Measurements from ENCODE around the gene SYNPO.

SYNPO gene

DNA sequence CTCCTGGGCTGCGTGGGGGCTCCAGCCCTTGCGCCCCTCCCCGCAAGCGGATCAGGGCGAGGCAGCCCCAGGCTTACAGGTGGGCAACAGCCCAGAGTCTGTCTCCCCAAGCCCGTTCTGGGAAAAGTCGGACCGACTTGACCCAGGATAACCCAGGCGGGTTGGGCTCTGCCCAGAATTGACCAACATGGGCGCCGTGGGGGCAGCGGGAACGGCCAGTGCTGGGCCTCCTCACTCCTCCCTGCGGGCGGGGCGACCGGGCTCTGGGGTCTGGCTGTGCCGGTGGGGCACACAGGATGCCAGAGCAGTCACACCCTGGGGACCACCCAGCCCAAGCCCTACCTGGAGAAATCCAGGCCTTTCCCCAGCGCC lies 15.3 kb upstream of the SYNPO start:
- no peak for DNase-seq (ENCODE audit: low read depth)

DNA sequence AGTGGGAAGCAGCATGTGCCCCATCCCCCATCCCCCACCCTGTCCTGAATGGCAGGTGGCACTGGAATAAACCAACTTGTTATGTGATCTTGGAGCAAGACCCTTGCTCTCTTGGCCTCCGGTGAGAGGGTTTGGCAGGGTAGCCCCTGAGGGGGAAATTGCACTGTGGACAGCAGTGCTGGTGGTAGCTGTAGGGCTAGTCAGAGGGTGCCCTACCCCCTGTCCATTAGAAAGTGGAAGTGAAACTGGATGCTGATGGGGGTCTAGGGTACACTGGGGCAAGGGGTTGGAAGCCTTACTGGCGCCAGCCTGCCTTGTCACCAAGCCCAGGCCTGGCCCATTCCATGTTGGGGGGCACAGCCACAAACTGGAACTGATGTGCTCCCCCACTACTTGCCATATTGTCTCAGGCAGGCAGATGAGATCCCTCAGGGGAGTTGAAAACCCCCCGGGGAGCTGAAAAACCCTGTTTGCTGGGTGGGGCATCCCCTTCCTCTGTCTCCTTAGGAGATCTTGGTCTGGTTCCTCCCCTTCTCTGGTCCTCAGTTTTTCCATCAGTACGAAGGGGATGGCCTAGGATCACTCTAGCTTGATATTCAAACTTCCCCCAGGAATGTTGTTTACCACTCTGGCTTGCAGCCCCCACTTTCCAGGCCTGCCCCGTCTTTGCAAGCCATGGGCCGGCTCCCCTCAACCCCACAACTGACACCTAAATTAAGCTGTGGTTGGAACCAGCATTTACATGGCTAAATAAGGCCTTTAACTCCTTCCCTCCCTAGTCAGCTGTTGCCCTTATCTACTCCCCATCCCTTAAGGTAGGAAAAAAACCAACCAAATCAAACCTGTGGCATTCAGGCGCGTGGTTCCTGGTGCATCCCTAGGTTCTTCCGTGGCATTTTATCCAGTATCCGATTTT lies 14.4 kb upstream of the SYNPO start:
- DNase-seq (ENCODE audit: low read depth), result no peak

DNA sequence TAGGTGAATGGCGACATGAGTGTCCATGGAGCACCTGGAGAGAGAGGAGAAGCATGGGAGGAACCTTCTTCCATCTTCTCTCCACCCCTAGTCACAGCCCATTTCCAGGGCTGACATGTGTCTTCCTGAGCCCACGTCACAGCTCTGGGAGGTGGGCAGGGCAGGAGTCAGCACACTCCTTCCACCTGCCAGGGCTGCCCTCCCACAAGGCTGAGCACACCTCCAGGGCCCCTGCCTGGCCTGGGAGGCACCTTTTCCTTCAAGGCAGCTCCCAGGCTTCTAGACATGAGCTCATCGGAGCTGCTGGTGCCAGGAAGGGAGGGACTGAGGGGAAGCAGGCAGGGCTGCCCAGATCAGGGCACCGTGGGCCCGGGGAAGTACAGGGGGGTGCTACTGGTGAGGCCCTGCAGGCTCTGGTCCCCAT lies 13.6 kb upstream of the SYNPO start:
- DNase-seq (ENCODE audit: low read depth), result no peak

DNA sequence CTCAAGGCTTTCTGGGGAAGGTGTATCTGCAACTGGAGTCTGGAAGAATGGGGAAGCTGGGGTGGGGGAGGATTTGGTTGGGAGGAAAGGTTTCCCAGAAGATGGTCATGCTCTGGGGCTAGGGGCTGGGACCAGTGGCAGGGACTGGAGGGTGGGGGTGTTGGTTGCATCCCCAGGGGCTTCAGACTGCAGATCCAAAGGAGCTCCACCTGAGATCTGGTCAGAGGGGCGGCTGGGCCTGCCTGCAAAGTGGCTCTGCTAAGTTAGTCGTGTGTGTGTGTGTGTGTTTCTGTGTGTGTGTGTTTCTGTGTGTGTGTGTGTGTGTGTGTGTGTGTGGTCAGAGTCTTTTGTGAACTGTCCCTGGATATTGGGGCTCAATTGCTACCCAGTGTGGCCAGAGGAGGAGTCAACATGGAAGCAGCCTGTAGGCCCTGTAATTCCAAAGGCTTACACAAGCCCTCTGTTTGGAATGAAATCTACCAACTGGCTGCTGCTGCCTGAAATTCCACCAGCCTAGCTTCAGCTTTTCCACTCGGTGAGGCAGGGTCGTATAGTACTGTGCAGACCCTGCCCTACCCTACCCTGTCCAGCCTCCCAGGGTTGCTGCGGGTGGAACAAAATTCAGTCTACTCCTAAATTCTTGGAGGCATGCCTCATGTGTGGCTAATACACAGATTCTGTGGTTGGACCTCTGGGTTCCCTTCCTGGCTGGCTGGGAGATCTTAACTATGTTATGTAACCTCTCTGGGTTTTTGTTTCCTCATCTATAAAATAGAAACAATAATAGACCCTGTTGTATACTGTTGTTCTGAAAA lies 12.5 kb upstream of the SYNPO start:
- DNase-seq (ENCODE audit: low read depth), result no peak

DNA sequence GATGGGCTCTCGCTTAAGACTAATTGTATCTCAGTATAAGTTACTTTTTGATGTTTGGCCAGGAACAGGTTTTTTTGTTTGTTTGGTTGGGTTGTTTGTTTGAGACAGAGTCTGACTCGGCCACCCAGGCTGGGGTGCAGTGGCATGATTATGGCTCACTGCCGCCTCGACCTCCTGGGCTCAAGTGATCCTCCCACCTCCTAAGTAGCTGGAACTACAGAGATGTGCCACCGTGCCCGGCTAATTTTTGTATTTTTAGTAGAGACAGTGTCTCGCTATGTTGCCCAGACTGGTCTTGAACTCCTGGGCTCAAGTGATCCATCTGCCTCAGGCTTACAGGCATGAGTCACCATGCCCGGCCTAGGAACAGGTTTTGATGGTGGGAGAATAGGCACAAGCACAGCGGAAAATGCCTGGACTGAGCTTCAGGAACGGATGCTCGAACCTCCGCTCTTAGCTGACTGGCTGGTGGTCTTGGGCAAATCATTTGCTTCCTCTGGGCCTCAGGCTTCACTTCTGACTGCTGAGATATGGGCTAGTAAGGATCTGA lies 11.4 kb upstream of the SYNPO start:
- DNase-seq (ENCODE audit: low read depth), result no peak

DNA sequence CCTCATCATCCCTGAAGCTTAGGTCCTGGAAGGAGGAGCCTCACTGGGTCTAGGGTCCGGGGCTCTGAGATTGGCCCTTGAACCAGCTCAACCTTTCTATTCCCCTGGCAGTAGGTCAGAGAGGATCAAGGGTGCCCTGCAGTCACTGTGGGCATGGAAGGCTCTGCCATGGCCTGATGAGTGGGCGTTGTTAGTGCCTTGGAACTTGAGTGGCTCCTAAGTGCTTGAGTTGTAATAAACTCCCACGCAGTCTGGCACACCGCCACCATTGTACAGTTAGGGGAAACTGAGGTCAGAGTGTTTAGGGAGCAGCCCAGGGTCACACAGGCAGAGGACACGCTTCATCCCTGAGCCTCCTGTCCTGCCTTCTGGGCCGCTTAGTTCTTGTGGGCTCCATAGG lies 10.4 kb upstream of the SYNPO start:
- no peak for DNase-seq (ENCODE audit: low read depth)

DNA sequence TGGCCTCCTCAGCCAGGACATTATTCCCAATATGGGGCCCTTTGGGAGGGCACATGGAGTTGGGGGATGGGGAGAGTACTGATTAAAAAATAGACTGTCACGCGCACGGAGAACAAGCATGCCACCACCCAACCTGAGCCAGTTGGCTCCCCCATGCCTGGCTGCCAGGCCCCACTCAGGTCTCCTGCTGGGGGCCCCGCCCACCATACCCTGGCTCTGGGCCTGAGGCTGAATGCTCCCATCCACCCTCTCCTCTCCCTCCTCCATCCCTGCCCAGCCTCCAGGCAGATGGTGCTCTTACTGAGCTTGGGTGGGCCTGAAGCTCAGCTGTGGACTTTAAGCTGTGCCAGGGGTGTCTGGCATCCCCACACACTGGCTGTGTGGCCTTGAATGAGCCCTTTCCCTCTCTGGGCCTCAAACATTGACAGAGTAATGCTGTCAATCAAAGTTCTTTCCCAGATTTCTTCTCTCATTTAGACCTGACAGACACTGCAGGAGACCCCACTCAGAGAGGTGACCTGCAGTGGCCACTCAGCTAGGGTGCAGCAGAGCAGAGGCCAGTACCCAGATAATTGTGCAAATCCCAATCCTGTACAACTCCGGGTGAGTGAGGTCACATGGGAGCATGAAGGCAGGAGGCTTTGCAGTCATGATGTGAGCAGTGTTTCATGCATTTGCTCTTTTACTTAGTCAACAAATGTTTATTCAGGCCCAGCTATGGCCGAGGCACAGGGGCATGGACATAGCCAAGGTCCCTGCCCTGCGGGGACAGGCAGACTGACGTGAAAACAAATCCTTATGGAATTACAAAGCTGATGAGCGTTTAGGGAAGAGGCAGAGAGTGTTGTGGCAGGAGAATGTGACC lies 9.8 kb upstream of the SYNPO start:
- DNase-seq (ENCODE audit: low read depth), result no peak

DNA sequence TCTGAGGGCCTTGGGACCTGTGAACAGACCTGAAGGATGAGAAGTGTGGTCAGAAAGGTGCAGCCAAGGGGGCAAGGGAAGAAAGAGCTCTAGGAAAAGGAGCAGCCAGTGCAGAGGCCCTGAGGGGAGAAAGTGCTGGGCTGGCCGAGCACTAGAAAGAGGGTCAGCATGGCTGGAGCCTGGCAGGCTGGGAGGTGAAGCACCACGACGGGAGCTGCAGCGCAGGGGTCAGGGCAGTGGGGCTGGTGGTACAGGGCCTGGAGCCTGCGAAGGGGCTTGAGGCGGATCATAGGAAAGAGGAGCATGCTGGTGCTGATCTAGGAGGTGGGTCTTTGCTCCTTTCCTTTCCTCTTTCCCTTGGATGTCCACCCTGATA lies 9.1 kb upstream of the SYNPO start:
- no peak for DNase-seq (ENCODE audit: low read depth)

DNA sequence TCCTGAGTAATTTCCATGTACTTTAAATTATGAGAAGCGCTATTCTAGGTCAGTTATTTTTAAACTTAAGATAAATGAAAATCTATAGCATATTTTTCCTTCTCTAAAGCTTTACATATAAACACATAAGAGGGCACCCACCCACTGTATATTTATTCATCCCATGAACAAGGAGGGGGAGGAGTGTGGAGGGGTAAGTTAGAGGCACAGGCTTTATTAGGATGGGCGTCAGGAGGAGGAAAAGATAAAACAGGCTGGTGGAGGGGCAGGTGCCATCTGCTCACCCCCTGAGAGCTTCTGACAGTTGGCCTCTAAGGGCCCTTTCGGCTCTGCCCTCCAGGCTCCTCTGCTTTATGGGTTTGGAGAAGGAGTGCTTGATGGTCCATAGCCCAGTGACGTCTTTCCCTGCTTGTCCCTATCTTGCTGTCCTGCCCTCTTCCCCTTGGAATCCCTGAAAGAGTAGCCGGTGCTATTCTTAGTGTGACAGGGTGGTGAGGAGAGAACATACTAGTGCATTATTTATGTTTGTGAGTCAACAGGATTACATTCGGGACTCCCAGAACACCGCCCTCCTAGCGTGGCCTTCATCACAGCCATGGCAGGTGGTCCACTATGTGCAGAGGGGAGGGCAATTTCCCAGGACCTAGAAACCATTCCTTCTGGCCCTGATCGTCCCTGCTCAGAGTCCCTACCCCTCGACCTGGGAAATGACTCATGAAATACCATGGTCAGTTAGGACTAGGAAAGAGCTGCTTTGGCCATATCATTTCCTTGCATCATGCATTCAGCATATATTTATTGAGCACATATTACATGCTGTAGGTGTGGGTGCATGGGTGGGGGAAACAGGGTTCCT lies 7.9 kb upstream of the SYNPO start:
- DNase-seq (ENCODE audit: low read depth), result no peak

DNA sequence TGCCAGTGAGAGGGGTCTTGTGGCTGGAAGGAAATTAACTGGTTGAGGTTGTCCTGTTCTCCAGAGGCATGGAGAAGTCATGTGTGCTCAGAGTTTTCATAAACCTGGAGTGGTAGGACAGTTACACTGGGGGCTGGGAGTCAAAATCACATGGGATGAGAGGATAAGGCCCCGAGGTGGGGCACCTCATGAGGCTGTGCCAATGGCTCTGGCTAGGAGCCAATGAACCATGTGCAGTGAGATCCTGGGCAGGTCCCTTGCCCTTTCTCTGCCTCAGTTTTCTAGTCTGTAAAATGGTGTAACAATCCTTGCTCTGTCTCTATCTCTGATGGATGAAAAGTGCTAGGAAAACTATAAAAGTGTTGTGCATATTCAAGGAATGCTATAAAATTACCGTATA lies 7.0 kb upstream of the SYNPO start:
- DNase-seq (ENCODE audit: low read depth), result no peak

DNA sequence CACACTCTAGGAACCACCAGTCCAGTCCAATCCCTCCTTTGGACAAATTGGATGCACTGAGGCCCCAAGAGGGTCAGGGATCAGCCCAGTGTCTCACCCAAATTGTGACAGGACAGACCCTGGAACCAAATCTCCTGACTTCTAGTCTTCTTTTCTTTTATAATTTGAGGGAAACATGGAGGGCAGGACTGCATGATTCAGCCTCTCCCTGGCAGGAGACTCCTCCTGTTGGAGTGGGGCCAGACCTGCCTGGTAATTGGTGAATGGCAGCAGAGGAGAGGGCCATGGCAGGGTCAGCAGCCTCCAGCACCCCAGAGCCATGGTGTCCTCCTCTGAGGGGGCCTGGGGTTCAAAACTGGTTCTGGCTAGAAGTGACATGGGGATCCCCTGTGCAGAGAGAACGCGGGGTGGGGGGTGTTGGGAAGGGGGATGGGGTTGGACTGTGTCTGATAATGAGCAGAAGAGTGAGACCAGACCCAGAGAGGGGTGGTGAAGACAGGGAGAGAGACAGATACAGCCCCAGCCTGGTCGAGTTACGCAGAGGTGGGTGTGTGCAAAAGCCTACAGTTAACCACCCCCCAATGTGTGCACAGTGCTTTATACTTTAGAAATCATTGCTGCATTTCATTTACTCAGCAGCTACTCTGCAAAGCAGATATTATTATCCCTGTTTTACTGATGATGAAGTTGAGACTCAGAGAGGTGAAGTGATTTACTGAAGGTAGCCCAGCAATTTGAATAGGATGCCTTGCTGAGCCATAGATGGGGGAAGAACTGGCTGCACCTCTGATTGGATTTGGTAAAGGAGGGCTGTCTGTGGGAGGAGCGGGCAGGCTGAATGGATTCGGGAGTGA lies 3.8 kb upstream of the SYNPO start:
- DNase-seq (ENCODE audit: low read depth), result no peak

DNA sequence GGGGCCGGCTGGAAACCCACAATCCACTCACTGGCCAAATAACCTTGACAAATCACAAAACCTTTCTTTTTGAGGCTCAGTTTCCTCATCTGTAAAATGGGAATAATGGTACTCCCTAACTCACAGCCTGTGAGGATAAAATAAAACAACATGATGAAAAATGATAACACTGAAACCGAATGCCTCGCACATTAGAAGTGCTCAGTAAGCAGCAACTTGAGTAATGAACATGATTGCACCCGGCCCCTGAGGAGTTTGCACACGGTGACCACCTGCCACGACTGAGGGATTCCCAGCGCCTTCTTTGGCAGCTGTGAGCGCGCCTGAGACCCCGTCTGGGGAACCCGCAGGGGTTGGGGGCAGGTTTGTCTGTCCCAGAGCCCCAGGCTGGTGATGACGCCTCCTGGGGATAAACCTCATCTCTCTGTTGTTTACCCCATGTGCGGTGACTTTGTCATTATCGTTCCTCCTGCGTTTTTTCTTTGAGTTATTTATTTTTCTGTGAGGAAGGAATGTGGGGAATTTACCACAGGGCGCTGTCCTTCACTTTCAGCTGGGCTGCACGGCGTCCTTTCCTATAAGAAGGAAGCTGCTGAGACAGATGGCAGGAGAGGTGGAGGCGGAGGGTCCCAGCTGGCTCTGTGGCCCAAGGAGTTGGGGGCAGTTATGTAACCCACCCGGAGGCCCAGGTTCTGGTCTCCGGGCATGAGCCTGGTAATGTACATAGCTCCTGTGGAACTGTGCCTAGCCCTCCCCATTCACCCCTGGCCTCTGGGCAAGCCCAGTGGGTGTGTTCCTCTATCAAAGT lies 3.0 kb upstream of the SYNPO start:
- DNase-seq (ENCODE audit: low read depth), result peak; percentile 77

DNA sequence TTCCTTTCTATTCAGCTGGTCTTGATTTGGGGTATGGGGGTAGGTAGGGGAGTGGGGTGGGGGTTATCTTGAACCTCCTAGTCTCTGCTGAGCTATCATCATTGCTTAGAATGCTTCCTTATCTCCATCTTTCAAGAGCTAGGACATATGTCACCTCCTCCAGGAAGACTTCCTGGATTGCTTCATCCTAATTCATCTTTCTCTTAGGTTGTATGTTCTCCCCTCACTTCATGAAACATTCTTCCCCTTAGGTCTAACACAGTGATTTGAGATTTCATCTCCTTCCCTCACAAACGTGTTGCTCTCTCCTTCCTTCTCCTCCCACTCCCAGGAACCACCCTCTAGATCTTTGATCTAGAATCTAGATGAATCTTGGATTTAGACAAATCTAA lies 2.4 kb upstream of the SYNPO start:
- no peak for DNase-seq (ENCODE audit: low read depth)

DNA sequence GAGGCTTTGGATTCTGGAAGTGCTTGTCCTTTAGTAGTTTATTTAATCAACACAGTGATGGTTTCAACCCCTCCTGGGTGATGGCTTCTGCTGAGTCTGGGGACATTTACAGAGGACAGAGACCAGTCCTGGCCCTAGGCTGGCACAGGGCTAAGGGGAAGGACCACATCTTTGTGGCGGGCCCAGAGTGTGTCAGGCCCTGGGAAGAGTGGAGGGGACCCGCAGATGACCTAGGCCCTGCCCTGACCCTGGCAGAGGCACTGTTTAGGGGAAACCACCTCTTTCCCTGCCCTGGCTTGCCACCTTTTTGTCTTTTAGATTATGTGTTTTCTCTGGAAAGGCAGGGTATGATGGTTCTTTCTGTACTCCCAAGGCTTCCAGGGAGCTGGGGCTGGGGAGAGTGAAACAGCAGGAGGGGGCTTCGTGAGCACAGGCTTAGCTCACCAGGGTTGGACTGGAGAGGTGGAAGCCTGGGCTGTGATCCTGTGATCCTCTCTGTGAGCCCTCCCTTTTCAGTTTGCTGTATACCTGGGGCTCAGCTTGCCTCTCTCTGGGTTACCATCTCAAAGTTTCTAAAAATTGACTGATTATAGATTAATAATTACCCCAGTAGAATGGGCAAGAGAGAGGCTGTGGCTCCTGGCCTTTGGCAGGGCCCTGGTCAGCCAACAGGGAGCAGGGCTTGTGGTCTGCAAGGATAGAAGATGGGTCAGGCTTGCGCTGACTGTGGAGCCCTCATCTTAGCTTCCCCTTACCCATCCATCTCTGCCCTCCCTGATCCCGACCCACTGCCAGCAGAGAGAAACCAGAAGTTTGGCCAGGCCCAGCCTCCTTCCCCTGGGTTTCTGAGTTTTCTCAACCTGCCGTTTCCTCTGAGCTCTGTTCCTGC lies 1.7 kb upstream of the SYNPO start:
- DNase-seq (ENCODE audit: low read depth), result no peak

DNA sequence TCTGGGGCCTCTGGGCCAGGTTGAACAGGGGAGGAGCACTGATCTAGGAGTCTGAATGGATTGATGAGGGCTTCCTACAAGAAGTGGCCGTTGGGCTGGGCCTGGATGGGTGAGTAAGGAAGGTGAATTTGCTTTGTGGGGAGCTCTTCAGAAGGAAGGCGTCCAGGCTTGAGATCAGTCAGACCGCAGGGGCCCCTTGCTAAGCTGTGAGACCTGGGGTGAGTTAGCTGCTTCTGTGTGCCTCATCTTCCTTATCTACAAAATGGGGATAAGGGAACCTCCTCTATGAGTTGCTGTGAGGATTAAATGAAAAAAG lies 1.1 kb upstream of the SYNPO start:
- DNase-seq (ENCODE audit: low read depth), result no peak

DNA sequence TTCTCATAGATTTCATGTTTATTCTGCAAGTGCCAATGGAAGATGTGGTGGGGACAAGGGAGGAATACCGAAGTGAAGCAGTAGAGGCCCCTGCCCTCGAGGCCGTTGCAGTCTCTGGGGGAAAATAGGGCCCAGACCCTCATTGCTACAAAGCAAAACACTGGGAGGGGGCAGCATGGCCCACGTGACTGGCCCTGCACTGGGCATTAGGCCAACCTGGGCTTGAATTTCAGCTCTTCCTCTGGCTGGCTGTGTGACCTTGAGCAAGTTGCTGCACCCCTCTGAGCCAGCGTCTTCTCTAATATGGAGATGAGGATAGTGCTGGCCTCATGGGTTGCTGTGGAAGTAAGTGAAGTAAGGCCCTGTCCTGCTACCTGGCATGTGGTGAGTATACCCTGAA lies 709 bp upstream of the SYNPO start:
- no peak for DNase-seq (ENCODE audit: low read depth)

DNA sequence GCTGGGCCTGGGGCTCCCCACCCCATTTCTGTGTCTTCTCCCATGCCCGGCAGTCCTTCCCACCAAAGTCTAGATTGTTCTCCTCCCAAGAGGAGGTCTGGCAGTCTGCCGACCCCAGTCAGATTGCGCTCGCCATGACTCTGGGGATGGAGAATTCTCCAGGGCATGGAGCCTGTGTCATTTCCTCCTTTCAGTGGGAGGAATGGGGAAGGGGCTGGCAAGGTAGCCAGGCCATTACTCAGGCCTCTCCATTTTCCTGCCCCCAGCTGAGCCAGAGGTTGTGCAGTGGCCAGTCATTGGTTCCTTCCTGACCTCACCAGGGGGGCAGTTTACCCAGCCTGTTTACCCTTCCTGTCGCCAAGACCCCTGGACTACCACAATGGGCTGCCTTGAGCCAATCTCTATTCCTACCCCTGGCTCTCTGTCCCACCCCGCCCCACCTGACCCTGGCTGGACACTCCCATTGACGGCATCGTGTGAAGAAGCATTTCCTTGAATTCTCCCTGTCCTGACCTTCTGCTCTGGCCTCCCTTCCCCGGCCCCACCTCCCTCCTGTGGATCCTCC lies 628 bp downstream of the SYNPO start:
- no peak for DNase-seq (ENCODE audit: low read depth)
